Activated CD8-positive, alpha-beta T cell treated with anti-CD3 and anti-CD28 coated beads for 36 hours (primary cell): Measurements from ENCODE around the gene CALY. TPM values are rescaled to one million over a fixed set of nuclear protein-coding genes. Genes with fewer than 3 reads are reported as not detected.

Experiments
- ATAC-seq: fragments of 200-7000 bp; cut with Tn5 transposase; one replicate; pipeline ENCODE4 v1.10.0; 2021; ENCODE audit warnings: mild to moderate bottlenecking, moderate library complexity
- CTCF ChIA-PET: fragments of 350-600 bp; sonication (Branson Sonifier 250); formaldehyde crosslinking; loops from one replicate; lab custom pipeline; 2021; ENCODE audit warnings: antibody characterized with exemption; lab: Charles Lee
- POLR2A ChIA-PET: fragments of 350-600 bp; sonication (Branson Sonifier 250); formaldehyde crosslinking; loops from one replicate; lab custom pipeline; 2021; ENCODE audit warnings: antibody characterized with exemption; lab: Charles Lee
- DNase-seq: peaks from one replicate; pipeline ENCODE4 v3.0.0-alpha.2; 2020
- H3K27ac Mint-ChIP-seq: one replicate; pipeline ENCODE4 v1.8.0; 2021; ENCODE audit warnings: mild to moderate bottlenecking, mixed read lengths
- H3K27me3 Mint-ChIP-seq: one replicate; pipeline ENCODE4 v1.8.0; 2021; ENCODE audit warnings: mixed read lengths
- H3K36me3 Mint-ChIP-seq: one replicate; pipeline ENCODE4 v1.8.0; 2021; ENCODE audit warnings: low read depth, mixed read lengths
- H3K4me1 Mint-ChIP-seq: one replicate; pipeline ENCODE4 v1.8.0; 2021; ENCODE audit warnings: low read depth, mixed read lengths
- H3K4me3 Mint-ChIP-seq: one replicate; pipeline ENCODE4 v1.8.0; 2021; ENCODE audit warnings: mild to moderate bottlenecking, moderate library complexity, mixed read lengths
- H3K9me3 Mint-ChIP-seq: one replicate; pipeline ENCODE4 v1.8.0; 2021; ENCODE audit warnings: mixed read lengths
- CTCF ChIP-seq: fragments of 200-600 bp; IDR thresholded peaks from one replicate; pipeline ENCODE4 v1.8.0; 2022; ENCODE audit warnings: antibody characterized with exemption, mild to moderate bottlenecking
- intact Hi-C: fragments of 100-400 bp; cut with micrococcal nuclease; formaldehyde crosslinking; loops from one replicate; pipeline ENCODE4 v1.10.0; 2022
- total RNA-seq, 2 experiments: library from RNA; stranded (reverse); gene quantifications; one replicate each; pipeline ENCODE4 v1.2.3, GENCODE V29; 2021

CALY gene
- total RNA-seq, 2 experiments from 2014 or later = not detected

GRCh38 chr10:133379801-133380666 lies 43.3 kb upstream of the CALY start:
- CTCF ChIA-PET = interaction anchor here (1.0 to 3.1 kb wide), 2 partner anchors 11 to 51 kb away, joined by 3 to 10 read pairs; no protein-coding TSS in a partner anchor
- H3K27me3 Mint-ChIP-seq = no peaks in the 10 kb centered on the region
- TF ChIP-seq CTCF = no peak
- H3K4me1 Mint-ChIP-seq = peaks cover 4% of the 10 kb centered on the region
- no peaks in the 10 kb centered on the region for H3K9me3 Mint-ChIP-seq
- ATAC-seq (no peak), DNase-seq (no peak)
- intact Hi-C loops = no loop called here
- H3K36me3 Mint-ChIP-seq = no peaks in the 10 kb centered on the region
- H3K4me3 Mint-ChIP-seq = peak overlapping the region; percentile 60
- no peak overlapping the region for H3K27ac Mint-ChIP-seq
- POLR2A ChIA-PET = interaction anchor here (0.7 to 3.1 kb wide), 2 partner anchors 10 kb away, joined by 3 to 14 read pairs; no protein-coding TSS in a partner anchor

- Mint-ChIP-seq H3K9me3 (no peaks in the 10 kb centered on the region), H3K36me3 (no peaks in the 10 kb centered on the region), H3K4me1 (peaks cover 4% of the 10 kb centered on the region), H3K27me3 (no peaks in the 10 kb centered on the region), H3K4me3 (peak within 1 kb of the TSS; percentile 74), H3K27ac (no peak within 1 kb of the TSS)
- ChIA-PET POLR2A (interaction anchor here (0.7 to 3.1 kb wide), 2 partner anchors 9 to 11 kb away, joined by 3 to 14 read pairs; no protein-coding TSS in a partner anchor), CTCF (interaction anchor here (1.0 to 2.5 kb wide), 3 partner anchors 12 to 58 kb away, joined by 3 to 9 read pairs (median 5); no protein-coding TSS in a partner anchor)
- intact Hi-C loops = no loop called here
- DNase-seq (peak; percentile 74), ATAC-seq (peak; percentile 79)
- no peak for TF ChIP-seq CTCF
Measured at GRCh38 chr10:133379152-133379800, 42.6 kb upstream of the CALY start, which contains the start of gene PAOX. TSS of gene PAOX (plus strand) at chr10:133379262. CDS start at chr10:133379317, 55 bp downstream.

GRCh38 chr10:133378251-133379096 lies 41.8 kb upstream of the CALY start:
- H3K27ac Mint-ChIP-seq = no peak overlapping the region
- no peaks in the 10 kb centered on the region for H3K9me3 Mint-ChIP-seq
- H3K36me3 Mint-ChIP-seq = no peaks in the 10 kb centered on the region
- POLR2A ChIA-PET = interaction anchor here (0.6 to 3.1 kb wide), 6 partner anchors 12 to 24 kb away, joined by 3 to 14 read pairs (median 4); partner anchors contain the start of genes FUOM and MTG1
- peak; percentile 70 for DNase-seq
- peak overlapping the region; percentile 74 for H3K4me3 Mint-ChIP-seq
- no peak for TF ChIP-seq CTCF
- no peaks in the 10 kb centered on the region for H3K27me3 Mint-ChIP-seq
- peaks cover 7% of the 10 kb centered on the region for H3K4me1 Mint-ChIP-seq
- CTCF ChIA-PET = interaction anchor here (1.6 to 2.5 kb wide), 2 partner anchors 49 to 59 kb away, joined by 5 to 9 read pairs; no protein-coding TSS in a partner anchor
- intact Hi-C loops = no loop called here
- peak; percentile 41 for ATAC-seq

GRCh38 chr10:133377818-133378250 lies 41.1 kb upstream of the CALY start:
- intact Hi-C loops = no loop called here
- DNase-seq = no peak
- Mint-ChIP-seq H3K4me1 (peaks cover 7% of the 10 kb centered on the region), H3K27ac (no peak overlapping the region), H3K27me3 (no peaks in the 10 kb centered on the region), H3K9me3 (no peaks in the 10 kb centered on the region), H3K4me3 (peak overlapping the region; percentile 74), H3K36me3 (no peaks in the 10 kb centered on the region)
- no peak for ATAC-seq
- CTCF ChIA-PET = interaction anchor here (1.6 to 2.5 kb wide), 2 partner anchors 48 to 60 kb away, joined by 5 to 9 read pairs; no protein-coding TSS in a partner anchor
- POLR2A ChIA-PET = interaction anchor here (0.6 to 3.1 kb wide), 7 partner anchors 13 to 42 kb away, joined by 3 to 14 read pairs (median 3); partner anchors contain the start of genes FUOM and MTG1
- no peak for TF ChIP-seq CTCF
